Right ventricle myocardium inferior (tissue), 1 donor: Measurements from ENCODE around the gene CREBL2. TPM values are rescaled to one million over a fixed set of nuclear protein-coding genes. Genes with fewer than 3 reads are reported as not detected.

ENCODE experiments used
- ATAC-seq: fragments of 200-7000 bp; cut with Tn5 transposase; one replicate; pipeline ENCODE4 v1.9.1; 2020; ENCODE audit warnings: mild to moderate bottlenecking, moderate library complexity
- DNase-seq: peaks from one replicate; pipeline ENCODE4 v3.0.0; 2021; ENCODE audit errors: missing footprints
- intact Hi-C: fragments of 100-400 bp; cut with DNase I; formaldehyde crosslinking; loops from one replicate; pipeline ENCODE4 v1.11.0; 2022
- total RNA-seq: library from RNA; stranded (reverse); fragmentation: NEBNext Ultra II Directional; extraction: Animal tissue kit (Norgen Biotek cat#: 25700); gene quantifications from one replicate; pipeline ENCODE4 v1.2.1, GENCODE V29; 2021
- donor health status: DM: no; HTN: yes; CAD: no; lungs with severe emphysema.

Gene CREBL2
- total RNA-seq, 1 donor from 2014 or later: 15.9 TPM

DNA sequence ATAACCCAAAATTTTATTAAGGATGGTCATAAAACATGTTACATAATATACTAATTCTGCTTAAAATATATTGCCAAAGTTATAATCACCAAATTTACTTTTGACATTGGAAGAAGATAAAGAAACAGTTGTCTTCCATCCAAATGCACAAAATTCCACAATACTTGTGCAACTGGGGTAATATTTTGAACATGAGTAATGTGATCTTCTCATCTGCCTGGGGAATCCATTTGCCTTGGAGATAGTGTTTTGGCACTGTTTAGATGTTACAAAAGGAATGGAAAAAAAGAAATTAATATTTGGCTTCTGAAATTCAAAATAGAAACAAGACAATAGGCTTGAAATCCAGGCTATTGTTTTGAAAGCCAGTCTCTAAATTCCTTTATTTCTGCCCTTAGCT, 75.2 kb downstream of the CREBL2 start:
- no peak for DNase-seq
- ATAC-seq: no peak
- intact Hi-C loops: no loop called here

DNA sequence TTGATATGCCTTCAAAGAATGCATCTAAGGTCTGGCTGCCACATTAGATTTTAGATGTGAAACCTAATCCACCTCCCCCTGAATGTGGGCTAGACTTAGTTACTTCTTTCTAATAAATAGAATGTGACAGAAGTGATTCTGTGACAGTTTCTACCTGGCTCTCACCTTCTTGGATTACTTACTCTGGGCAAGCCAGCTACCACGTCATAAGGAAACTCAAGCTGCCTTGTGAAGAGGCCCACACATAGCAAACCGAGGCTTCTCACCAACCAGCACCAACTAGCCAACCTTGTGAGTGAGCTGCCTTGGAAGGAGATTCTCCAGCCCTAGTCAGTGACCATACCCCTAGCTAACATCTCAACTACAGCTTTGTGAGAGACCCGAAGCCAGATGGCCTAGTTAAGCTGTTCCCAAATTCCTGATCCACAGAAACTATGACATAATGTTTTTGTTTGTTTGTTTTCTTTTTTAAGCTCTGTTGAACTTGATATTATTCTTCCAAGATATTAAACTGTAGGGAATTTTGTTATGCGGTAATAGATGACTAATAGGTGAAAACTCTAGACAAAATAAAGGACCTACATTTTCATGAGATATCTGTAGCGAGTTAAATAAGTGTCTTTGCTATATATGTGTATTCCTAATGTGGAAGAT, 78.1 kb downstream of the CREBL2 start:
- no peak for DNase-seq
- no peak for ATAC-seq
- intact Hi-C loops: no loop called here

- intact Hi-C loops: no loop called here
- ATAC-seq (no peak), DNase-seq (no peak)
Observed at GRCh38 chr12:12691549-12691948, 79.9 kb downstream of the CREBL2 start.

DNA sequence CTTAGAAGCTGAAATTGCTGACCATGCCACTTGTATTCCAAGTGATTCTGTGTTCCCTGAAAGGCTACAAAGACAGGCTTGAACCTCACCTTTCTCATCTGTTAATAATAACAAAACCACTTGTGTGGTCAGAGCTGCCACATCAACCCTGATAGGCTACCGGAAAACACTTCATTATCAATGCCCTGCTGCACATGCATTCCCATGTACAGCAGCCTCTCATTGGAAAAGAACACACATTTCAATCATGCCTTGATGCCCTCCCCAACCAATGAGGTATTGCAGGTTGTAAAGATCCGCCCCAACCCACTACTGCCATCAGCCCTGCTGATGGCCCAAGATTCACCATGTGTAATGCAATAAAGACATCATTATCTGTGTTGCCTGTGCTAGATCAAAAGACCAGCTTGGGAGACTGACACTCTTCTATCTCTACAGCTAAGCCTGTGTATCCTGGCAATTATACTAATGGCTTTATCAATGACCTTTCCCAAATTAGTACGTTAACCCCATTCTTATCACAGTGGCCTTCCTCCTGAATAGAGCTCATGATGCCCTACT, 81.5 kb downstream of the CREBL2 start:
- intact Hi-C loops: no loop called here
- DNase-seq (no peak), ATAC-seq (no peak)

Other genes starting within 250 kb of the CREBL2 start
- gene DUSP16, start 49.0 kb upstream of the CREBL2 start, total RNA-seq: 11.6 TPM
- gene GPR19, start 84.3 kb downstream of the CREBL2 start, total RNA-seq: not detected
- 38.0 TPM for gene CDKN1B, start 105.5 kb downstream of the CREBL2 start, total RNA-seq
- 19.7 TPM for gene APOLD1, start 173.8 kb downstream of the CREBL2 start, total RNA-seq
- 26.5 TPM for gene DDX47, start 201.5 kb downstream of the CREBL2 start, total RNA-seq